NCI-H1417 treated with DMSO at 0.1 percent for 48 hours (cell line): Measurements from ENCODE around the gene ADRM1.

ENCODE experiments used
- DNase-seq: peaks from one replicate; lab custom pipeline; 2025; lab: John Stamatoyannopoulos, UW

Gene ADRM1

DNA sequence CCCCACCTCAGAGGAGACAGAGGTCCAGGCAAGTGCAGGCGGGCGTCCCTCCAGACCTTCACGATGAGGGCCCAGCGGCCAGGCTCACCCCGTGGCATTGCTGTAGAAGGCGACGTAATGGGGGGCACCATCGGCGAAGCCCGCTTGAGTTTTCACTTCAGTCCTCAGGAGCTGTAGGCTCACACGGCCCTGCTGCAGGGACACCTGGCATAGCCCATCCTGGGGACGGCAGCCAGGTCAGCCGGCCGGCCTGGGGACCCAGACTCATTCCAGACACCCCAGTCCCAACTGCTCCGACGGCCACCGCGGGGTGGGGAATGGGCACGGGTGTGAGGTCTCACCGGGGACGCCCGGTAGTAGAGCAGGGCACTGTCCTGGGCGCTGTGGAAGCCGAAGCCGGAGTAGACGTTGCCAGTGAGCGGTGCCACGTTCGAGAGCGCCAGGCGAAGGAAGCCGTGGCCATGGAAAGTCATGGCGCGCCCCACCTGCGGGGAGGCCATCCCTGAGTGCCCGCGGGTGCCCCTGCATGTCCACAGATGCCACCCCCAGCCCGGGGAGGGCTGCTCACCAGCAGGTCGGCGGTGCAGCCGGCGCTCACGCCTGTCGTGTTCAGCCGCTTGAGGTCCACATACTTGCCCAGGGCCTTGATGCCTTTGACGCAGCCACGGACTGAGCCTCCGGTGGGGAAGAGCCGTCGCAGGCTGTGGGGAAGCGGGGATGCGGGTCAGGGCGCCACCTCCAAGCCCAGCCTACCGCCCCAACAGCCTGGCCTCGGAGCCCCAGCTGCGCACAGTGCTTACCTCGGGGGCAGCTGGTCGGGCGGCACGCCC is 9.2 kb downstream of the ADRM1 start:
- DNase-seq: no peak

DNA sequence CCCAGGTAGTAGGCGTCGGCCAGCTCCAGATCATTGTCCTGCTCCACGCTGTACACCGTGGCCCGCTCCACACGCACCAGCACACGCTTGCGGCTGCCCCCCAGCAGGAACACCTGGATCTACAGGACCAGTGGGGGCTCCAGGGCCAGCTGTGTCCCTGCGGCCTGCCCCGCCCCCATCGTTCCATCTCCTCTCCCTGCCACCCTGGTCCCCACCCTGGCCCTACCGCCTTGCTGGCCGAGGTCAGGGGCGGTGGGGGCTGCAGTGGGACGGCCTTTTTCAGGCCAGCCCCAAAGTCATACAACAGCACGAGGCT is 9.8 kb downstream of the ADRM1 start:
- no peak for DNase-seq

DNA sequence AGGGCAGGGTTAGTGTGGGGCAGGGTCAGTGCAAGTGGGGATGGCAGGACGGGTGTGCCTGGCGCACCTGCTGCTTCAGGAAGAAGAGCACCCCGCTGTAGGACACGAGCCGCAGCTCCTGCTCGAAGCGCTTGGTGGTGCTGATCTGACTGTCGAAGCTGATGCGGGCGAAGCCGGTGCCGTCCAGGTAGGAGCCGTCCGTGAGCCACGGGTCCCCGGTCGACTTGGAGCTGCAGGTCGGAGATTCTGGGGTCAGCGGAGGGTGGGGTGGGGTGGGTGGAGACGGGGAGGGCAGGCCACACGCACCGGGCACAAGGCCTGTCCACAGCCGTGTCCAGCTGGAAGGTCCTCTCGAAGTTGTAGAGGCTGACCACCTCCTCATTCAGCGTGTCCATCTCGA is 10.2 kb downstream of the ADRM1 start:
- DNase-seq: no peak

DNA sequence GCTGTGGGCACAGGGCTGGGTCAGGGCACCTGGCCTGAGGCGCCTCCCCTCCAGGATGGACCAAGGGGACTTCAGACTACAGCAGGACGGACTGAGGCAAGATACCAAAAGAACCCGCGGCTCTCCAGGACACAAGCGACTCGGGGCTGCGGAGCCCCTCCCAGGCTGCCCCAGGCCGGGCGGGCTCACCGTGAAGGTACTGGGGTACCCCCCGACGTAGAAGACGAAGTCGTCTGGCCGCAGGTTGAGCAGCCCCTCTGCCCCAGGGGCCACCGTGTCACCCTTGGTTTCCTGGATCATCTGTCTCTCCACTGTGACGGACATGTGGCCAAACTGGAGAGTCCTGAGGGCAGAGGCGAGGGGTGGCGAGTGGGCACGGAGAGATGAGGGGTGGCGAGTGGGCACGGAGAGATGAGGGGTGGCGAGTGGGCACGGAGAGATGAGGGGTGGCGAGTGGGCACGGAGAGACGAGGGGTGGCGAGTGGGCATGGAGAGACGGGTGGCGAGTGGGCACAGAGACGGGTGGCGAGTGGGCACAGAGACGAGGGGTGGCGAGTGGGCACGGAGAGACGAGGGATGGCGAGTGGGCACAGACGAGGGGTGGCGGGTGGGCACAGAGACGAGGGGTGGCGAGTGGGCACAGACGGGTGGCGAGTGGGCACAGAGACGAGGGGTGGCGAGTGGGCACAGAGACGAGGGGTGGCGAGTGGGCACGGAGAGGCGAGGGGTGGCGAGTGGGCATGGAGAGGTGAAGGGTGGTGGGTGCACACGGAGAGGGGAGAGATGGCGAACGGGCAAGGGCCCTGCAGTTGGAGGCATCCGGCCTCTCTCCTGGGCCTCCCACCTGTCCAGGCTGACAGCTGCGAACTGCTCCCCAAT is 10.9 kb downstream of the ADRM1 start:
- no peak for DNase-seq

DNA sequence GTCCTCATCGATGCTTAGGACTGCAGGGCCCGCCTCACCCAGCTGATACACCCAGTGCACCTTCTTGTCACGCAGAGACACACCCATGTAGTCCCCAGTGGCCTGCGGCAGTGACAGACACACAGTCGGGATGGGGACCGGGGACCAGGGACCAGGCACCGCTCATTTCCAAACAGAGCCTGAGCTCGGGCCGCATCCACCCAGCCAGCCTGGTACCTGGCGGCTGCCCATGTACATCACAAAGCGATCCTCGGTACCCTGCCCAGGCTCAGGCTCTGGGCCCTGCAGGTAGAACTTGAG is 11.5 kb downstream of the ADRM1 start:
- no peak for DNase-seq

DNA sequence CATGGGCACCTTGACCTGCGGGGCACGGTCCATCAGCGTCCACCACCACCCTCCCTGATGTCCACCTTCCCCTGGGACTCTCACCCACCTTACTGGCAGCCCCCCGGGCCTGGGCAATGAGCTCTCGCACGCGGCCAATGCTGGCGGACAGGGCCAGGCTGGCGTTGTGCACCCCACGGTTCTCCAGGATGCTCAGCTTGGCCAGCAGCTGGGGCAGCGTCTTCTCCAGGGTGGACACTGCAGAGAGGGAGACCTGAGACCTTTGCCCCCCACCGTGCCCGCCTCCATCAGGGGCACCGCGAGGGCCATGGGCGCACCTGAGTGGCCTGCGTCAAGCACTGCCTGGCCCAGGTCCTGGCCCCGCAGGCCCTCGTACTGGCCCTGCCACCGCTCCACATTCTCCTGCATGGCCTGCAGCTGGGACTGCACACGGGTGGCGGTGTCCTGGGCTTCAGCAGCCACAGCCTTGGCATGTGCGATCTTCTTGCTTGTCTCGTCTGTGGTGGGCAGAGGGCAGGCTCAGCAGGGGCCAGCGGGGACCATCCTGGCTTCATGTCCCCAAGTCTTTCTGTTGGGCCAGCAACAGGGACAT is 12.0 kb downstream of the ADRM1 start:
- no peak for DNase-seq

DNA sequence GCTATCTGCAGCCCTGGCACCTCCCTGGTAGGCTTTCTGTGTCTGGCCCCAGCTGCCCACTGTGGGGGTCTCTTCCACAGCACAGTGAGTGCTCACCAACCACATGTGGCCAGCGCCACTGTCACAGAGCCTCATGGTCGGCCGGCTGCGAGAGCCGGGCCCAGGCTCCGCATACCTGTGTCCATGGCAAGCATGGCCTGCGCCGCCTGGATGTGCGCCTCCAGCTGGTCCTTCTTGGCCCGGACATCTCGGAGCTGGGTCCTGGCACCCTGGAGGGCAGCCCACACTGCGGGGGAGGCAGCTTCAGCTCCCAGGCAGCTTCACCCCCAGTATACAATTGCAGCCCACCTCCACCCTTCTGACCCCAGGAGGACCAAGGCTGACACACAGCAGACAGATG is 13.0 kb downstream of the ADRM1 start:
- no peak for DNase-seq

DNA sequence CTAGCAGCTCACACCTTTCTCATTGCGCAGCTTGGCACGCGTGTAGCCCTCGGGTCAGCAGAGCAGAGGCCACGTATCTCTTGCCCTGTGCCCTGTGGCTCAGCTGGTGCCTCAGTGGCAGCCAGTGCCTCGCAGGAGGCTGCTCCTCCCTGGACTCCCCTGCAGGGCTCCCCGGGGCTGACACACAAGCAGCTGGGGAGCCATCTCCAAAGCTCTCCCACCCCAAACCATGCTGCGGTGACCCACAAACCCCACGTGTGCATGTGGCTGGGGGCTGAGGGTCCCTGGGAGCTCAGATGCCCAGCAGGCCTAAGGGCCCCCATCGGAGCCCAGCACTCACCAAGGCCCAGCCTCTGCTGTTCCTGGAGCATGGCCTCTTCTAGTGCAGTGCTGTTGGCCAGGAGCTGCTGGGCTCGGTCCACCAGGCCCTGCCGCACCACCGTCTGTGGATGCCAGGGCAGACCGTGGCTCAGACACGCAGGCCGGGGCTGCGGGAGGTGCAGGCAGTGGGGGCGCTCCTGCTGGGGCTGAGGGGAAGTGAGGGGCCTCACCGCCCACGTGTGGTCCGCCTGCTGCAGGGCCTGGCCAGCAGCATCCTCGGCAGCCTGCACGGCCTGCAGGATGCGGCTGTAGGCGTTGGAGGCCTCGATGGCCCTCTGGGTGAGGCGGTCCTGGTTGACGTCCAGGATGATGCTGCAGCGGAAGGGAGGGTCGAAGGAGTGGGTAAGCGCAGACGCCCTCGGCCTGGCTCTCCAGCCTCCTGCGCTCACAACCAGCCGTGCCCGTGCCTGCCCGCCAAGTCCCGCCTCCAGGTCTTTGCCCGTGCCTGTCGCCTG is 13.8 kb downstream of the ADRM1 start:
- no peak for DNase-seq

DNA sequence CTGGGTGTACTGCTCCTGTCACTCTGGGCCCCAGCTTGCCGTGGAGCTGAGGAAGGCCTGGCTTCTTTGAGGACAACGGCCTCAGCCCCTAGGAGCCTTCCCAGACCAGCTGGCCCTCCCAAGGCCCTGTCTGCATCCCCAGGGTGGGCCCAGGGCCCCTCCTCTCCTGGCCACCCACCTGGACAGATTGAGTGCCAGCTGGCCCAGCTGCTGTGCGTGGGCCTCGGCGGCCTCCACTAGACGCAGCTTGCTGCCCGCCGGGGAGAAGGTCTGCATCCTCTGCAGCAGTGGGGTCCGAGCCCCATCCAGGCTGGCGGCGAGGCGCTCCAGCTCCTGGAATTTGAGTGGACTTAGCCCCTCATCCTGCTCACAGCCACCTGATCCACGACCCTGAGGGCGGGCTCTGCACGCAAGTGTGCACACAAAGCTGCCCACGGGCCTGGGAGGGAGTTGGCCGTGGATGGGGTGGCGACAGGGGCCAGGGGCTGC is 14.4 kb downstream of the ADRM1 start:
- DNase-seq: no peak

DNA sequence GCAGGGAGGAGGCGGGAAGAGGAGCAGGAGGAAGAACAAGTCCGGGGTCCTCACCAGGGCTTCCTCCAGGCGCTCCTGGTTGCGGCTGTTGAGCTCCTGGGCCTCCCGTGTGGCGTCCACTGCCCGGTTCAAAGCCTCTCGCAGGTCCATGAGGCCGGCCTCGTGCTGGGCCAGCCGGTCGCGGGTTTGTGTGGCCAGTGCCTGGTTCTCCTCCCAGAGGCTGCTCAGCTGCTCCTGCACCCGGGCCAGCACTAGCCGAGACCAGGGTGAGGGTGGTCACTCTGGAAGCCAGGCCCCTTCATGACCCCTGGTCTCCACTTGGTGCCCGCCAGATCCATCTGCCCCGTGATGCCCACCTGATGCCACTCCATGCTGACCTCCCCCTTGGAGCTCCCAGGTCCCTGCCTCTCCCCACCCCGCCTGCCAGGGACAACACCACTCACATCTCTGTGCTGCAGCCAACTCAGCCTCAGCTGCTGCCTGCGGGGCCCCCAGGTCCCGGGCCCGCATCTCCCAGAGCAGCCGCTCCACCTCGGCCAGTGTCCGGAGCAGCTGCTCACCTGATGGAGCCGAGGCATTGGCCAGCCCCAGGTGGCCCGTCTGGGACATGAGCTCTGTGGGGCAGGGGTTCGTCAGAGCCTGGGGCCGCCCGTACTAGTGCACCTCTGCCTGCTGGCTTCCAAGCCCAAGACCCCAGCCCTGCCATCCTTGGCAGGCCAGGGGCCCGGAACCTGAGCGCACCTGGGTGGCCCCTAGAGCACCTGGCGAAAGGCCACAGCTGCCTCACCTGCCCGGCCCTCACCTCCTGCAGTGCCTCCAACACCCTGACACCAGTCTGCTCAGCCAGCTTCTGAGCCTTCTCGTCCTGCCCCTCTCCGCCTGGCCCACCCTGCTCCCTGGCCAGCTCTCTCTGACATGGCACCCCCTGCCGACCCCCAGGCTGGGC is 15.9 kb downstream of the ADRM1 start:
- DNase-seq: no peak

DNA sequence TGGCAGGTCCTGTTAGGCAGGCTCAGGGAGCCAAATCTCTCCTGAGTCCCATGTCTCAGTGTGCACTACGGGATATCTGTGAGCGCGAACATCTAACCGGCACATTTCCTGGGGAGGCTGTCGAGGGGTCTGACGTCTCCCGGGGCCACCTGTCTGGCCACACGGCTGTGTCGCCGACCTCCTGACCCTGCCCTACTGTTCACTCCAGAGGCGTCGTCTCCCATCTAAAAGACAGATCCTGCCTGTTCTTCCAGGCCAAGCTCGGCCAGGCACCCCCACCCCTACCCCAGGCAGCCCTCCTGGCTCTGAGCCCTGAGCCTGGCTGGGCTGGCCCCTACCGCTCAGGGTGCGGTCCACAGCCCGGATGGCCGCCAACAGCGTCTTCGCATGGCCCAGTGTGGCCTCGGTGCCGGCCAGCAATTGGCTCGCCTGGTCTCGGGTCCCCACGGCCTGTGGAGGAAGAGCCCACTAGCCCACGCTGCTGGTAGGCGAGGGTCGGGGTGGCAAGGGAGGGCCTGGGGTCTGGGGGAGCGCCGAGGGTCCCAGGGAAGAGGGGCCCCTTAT is 16.6 kb downstream of the ADRM1 start:
- DNase-seq: no peak

DNA sequence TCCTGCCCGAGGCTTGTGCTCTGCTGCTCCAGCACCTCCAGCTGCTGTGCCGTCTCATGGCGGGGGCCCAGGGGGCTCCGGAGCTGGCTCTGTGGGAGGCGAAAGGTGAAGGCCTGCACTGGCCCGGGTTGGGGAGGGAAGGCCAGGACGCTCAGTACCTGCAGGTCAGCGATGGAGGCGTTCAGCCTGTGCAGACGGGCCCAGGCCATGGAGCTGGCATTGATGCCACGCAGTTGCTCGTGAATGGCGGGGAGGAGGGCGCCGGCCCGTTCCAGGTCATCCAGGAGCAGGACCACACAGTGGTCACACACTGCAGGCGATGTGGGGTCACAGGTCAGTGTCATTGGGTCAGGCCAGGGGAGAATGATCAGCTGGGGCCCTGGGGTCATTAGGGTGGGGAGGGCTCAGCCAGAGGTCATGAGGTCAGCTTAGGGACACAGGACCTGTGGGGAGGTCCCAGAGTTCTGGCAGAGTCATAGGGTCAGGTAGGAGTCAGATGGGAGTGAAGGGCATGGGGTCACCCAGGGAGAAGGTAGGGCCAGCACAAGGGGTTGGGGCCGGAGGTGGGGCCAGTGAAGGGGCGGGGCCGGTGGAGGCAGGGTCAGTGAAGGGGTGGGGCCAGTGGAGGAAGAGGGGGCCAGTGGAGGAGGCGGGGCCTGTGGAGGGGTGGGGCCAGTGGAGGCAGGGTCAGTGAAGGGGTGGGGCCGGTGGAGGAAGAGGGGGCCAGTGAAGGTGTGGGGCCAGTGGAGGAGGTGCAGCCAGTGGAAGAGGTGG is 18.0 kb downstream of the ADRM1 start:
- no peak for DNase-seq

DNA sequence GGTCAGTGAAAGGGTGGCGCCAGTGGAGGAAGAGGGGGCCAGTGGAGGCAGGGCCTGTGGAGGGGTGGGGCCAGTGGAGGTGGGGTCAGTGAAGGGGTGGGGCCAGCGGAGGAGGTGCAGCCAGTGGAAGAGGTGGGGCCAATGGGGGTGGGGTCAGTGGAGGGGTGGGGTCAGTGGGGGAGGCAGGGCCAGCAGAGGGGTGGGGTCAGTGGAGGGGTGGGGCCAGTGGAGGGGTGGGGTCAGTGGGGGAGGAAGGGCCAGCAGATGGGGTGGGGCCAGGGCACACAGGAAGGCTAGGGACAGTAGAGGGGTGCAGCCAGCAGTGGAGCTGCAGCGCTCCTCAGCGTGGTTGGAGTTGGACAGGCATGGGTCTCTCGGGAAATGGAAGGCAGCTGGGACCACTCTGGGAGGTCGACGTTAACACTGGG is 18.7 kb downstream of the ADRM1 start:
- DNase-seq: no peak

DNA sequence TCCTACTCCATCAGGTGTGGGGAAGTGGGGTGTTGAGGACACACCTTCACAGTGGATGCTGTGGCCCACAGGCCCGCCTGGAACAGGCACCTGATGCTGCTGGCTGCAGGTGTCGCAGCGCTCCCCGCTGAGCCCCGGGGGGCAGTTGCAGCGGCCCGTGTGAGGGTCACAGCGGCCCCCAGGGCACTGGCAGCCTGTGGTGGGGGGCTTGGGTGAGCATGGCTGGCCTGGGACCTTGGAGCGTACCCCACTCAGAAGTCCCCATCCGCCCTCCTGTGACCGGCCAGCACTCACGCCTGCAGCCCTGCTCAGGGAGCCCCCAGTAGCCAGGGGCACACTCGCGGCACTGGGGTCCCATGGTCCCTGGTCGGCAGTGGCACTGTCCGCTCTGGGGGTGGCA is 19.2 kb downstream of the ADRM1 start:
- DNase-seq: no peak

DNA sequence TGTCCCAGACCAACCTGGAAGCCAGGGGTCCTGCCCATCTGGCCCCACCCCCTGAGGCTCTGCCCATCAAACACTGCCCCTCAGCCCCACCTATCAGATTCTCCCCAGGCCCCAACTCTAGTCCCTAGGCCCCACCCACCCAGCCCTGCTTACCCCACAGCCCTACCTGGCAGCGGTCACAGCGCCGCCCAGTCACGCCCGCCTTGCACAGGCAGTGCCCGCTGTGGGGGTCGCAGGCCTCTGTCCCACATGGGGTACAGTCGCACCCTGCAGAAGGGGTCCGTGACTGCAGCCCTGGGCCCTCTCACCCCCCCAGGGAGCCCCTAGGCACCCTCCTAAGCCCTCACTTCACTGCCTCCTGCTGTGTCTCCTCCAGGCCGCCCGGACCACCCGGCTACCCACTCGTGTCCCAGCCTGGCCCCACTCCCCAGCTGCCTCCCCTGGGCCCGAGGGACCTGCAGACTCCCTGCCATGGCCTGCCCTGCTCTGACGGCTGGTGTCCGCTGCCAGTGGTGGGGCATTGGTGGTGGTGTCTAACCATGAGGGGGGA is 19.8 kb downstream of the ADRM1 start:
- DNase-seq: no peak

DNA sequence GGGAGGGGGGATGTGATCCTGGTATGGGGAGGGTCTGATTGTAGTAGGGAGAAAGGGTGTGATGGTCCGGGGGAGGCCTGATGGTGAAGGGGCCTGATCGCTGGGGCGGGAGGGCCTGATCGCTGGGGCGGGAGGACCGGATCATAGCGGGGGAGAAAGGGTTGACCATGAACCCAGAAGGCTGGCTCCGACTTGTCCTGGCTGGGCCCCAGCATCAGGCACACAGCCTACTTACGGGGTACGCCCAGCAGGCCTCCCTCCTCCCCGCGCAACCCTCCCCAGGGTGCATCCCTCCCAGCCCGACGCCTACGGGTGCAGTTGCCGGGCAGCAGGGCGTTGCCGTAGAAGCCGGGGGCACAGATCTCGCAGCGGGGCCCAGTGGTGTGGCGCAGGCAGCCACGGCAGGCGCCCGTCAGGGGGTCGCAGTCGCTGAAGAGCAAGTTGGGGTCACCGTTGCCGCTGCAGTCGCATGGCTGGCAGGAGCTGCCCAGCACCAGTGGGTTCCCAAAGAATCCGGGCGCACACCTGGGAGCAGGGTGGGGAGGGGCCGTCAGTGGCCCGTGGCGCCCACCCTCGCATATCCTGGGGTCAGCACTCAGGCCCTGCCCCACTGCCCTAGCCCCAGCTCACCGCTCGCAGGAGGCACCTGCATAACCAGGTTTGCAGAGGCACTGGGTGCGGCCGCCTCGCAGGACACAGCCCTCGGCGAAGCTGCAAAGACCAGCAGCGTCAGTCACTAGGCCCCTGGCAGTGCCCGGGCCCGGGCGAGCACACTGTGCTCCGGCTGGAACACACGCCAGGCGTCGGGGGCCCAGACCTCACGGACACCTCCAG is 20.6 kb downstream of the ADRM1 start:
- DNase-seq: no peak

DNA sequence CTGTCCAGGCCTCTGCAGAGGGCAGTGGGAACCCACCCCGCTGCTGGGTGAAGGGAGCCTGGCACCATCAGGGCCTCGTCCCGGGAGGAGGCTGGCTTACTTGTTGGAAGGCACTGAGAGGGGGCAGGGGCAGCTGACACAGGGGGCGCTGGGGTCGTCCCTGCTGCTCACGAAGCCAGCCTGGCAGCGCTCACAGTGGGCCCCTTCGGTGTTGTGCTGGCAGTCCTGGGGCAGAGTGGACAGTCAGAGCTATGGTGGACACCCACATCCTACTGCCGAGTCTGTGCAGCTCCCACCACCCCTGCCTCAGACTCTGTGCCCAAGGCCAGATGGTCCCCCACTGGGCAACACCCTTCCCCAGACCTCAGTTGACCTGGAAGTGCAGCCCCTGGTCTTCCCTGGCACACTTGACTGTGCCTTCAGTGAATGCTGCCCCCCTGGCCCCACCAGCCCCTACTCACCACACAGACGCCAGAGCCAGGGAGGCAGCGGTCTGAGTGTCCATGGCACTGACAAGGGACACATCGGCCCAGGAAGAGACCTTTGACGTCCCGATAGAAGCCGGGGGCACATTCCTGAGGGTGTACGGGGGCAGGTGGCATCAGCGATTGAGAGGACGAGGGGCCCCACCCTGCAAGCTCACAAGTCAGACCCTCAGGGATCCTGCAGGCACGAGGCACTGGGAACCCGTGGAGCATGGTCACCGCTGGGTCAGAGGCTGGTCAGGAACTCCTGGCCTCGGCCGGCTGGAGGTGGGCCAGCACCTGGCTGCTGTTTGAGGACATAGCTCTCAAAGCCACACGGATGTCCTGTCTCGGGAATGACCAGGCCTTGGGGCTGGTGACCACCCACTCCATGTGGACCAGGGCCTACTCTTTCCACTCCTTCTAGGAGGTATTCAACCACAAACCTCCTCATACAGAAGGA is 21.4 kb downstream of the ADRM1 start:
- DNase-seq: no peak
